ENCODE results near the gene NXPH4. TPM values are rescaled to one million over a fixed set of nuclear protein-coding genes. Genes with fewer than 3 reads are reported as not detected.

Gene NXPH4
- total and polyA plus RNA-seq, 2 donors (not counting 1 experiment from before 2014, with no cell fraction given), result 3.5 to 8.6 TPM

DNA sequence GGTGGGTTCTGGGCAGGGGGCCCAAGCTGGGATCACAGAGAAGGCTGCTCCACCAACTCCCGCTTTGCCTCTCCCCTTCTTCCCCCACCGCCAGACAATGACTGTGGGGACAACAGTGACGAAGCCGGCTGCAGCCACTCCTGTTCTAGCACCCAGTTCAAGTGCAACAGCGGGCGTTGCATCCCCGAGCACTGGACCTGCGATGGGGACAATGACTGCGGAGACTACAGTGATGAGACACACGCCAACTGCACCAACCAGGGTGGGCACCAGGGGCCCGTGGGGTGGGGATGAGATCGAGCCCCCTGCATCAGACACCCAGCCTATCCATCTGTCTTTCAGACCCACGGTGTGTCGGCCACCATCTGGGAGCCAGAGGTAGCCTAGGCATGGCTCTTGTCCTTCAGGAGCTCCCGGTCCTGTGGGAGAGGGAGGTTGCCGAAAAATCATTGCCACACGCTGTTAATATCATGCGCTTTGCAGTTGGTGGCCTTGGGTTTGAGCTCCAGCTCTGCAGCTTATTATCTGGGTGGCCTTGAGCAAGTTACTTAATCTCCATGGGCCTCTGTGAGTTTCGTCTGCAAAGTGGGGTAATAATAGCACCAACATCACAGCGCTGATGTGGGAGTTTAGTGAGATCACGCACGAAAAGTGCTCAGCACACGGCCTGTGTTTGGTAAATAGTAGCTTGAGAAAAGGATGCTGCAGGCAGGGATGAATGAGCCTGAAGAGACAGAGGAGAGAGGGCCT is 47.4 kb upstream of the NXPH4 start:
- ATAC-seq (ENCODE audit: low read depth) (no peak), DNase-seq (no peak)
- ChIA-PET CTCF (interaction anchor here (1.2 to 7.7 kb wide), 2 partner anchors 14 to 44 kb away, joined by 5 to 97 read pairs; partner anchors contain the start of gene LRP1), POLR2A (no interaction called here)
- H4K20me1 ChIP-seq (ENCODE audit: control insufficient read depth, insufficient read depth, low read length, poor library complexity, severe bottlenecking), result no peaks in the 10 kb centered on the region
- no peaks in the 10 kb centered on the region for H3K9me3 ChIP-seq (ENCODE audit: control extremely low read depth in 1 of 3, control insufficient read depth in 2 of 3, insufficient read depth in 1 of 3, low read length in 2 of 3)
- no peaks in the 10 kb centered on the region for H3K27me3 ChIP-seq (replicated peaks in 1 of 4; ENCODE audit: control extremely low read depth in 1 of 4, control insufficient read depth in 3 of 4, insufficient read depth in 4 of 4, low read length in 3 of 4)
- intact Hi-C loops (cut with micrococcal nuclease), result no loop called here
- Mint-ChIP-seq H3K9me3 (ENCODE audit: insufficient read depth) (no peaks in the 10 kb centered on the region), H3K27ac (no peak overlapping the region), H3K4me1 (no peaks in the 10 kb centered on the region), H3K4me3 (no peak overlapping the region), H3K27me3 (peaks cover 9% of the 10 kb centered on the region)
- no peak overlapping the region for H3K4me3 ChIP-seq (ENCODE audit: control extremely low read depth in 1 of 5, extremely low read depth in 1 of 5, insufficient read depth in 1 of 5, low read depth in 2 of 5, low read length in 4 of 5)
- no peaks in the 10 kb centered on the region for H3K79me2 ChIP-seq (ENCODE audit: control insufficient read depth, insufficient read depth, low read length)
- H3K4me2 ChIP-seq (replicated peaks; ENCODE audit: low read depth, low read length, poor library complexity, severe bottlenecking), result no peak overlapping the region
- H3K4me1 ChIP-seq (ENCODE audit: control insufficient read depth in 2 of 2, insufficient read depth in 2 of 2, low read length in 2 of 2), result no peaks in the 10 kb centered on the region
- no peak overlapping the region for H3K9ac ChIP-seq (ENCODE audit: low read length)
- H2AFZ ChIP-seq (ENCODE audit: insufficient read depth, low read depth, low read length, poor library complexity, severe bottlenecking), result no peak overlapping the region
- no peaks in the 10 kb centered on the region for H3K36me3 ChIP-seq (replicated peaks in 1 of 2; ENCODE audit: control extremely low read depth in 1 of 2, control insufficient read depth in 1 of 2, extremely low read depth in 1 of 2, insufficient read depth in 2 of 2, low read length in 1 of 2)
- no peak overlapping the region for H3K27ac ChIP-seq (ENCODE audit: low read length in 2 of 2)
- TF ChIP-seq EZH2 (IDR thresholded peaks at IDR 0.05; ENCODE audit: borderline replicate concordance, insufficient read depth, low read depth, low read length, poor library complexity, severe bottlenecking), result no peak
- 97% methylated on average over 21 of the region's 23 CpGs for WGBS (ENCODE audit: insufficient coverage)

DNA sequence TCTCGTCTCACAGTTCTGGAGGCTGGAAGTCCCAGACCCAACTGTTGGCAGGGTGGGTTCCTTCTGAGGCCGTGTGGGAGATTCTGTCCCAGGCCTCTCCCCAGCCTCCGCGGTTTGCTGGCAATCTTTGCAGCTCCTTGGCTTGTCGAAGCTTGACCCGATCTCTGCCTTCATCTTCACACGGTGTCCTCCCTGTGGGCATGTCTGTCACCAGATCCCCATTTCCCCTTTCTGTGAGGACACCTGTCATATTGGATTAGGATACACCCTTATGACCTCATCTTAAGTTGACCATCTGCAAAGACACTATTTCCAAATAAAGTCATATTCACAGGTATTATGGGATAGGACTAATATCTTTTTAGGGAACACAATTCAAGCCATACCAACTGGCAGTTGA is 46.6 kb upstream of the NXPH4 start:
- no peak overlapping the region for H3K4me3 ChIP-seq (ENCODE audit: control extremely low read depth in 1 of 5, extremely low read depth in 1 of 5, insufficient read depth in 1 of 5, low read depth in 2 of 5, low read length in 4 of 5)
- no peaks in the 10 kb centered on the region for H3K79me2 ChIP-seq (ENCODE audit: control insufficient read depth, insufficient read depth, low read length)
- H3K4me1 Mint-ChIP-seq, result no peaks in the 10 kb centered on the region
- no peak overlapping the region for H3K27ac Mint-ChIP-seq
- intact Hi-C loops (cut with micrococcal nuclease), result no loop called here
- POLR2A ChIA-PET, result no interaction called here
- no peak for TF ChIP-seq EZH2 (IDR thresholded peaks at IDR 0.05; ENCODE audit: borderline replicate concordance, insufficient read depth, low read depth, low read length, poor library complexity, severe bottlenecking)
- TF ChIP-seq, protein P1, sequence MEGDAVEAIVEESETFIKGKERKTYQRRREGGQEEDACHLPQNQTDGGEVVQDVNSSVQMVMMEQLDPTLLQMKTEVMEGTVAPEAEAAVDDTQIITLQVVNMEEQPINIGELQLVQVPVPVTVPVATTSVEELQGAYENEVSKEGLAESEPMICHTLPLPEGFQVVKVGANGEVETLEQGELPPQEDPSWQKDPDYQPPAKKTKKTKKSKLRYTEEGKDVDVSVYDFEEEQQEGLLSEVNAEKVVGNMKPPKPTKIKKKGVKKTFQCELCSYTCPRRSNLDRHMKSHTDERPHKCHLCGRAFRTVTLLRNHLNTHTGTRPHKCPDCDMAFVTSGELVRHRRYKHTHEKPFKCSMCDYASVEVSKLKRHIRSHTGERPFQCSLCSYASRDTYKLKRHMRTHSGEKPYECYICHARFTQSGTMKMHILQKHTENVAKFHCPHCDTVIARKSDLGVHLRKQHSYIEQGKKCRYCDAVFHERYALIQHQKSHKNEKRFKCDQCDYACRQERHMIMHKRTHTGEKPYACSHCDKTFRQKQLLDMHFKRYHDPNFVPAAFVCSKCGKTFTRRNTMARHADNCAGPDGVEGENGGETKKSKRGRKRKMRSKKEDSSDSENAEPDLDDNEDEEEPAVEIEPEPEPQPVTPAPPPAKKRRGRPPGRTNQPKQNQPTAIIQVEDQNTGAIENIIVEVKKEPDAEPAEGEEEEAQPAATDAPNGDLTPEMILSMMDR (IDR thresholded peaks at IDR 0.05), result no peak
- H3K4me3 Mint-ChIP-seq, result no peak overlapping the region
- 93% methylated on average over 6 of the region's 7 CpGs for WGBS (ENCODE audit: insufficient coverage)
- no peaks in the 10 kb centered on the region for H3K9me3 ChIP-seq (ENCODE audit: control extremely low read depth in 1 of 3, control insufficient read depth in 2 of 3, insufficient read depth in 1 of 3, low read length in 2 of 3)
- CTCF ChIA-PET, result interaction anchor here (1.1 to 7.7 kb wide), 2 partner anchors 13 to 45 kb away, joined by 3 to 97 read pairs; partner anchors contain the start of gene LRP1
- H3K4me2 ChIP-seq (replicated peaks; ENCODE audit: low read depth, low read length, poor library complexity, severe bottlenecking), result no peak overlapping the region
- no peak overlapping the region for H2AFZ ChIP-seq (ENCODE audit: insufficient read depth, low read depth, low read length, poor library complexity, severe bottlenecking)
- no peak for ATAC-seq (ENCODE audit: low read depth)
- H3K27me3 ChIP-seq (replicated peaks in 1 of 4; ENCODE audit: control extremely low read depth in 1 of 4, control insufficient read depth in 3 of 4, insufficient read depth in 4 of 4, low read length in 3 of 4), result no peaks in the 10 kb centered on the region
- H3K9ac ChIP-seq (ENCODE audit: low read length), result no peak overlapping the region
- no peak for DNase-seq
- H3K4me1 ChIP-seq (ENCODE audit: control insufficient read depth in 2 of 2, insufficient read depth in 2 of 2, low read length in 2 of 2), result no peaks in the 10 kb centered on the region
- H3K9me3 Mint-ChIP-seq (ENCODE audit: insufficient read depth), result no peaks in the 10 kb centered on the region
- H3K27me3 Mint-ChIP-seq, result peaks cover 3% of the 10 kb centered on the region
- H3K27ac ChIP-seq (ENCODE audit: low read length in 2 of 2), result no peak overlapping the region
- H3K36me3 ChIP-seq (replicated peaks in 1 of 2; ENCODE audit: control extremely low read depth in 1 of 2, control insufficient read depth in 1 of 2, extremely low read depth in 1 of 2, insufficient read depth in 2 of 2, low read length in 1 of 2), result no peaks in the 10 kb centered on the region
- no peaks in the 10 kb centered on the region for H4K20me1 ChIP-seq (ENCODE audit: control insufficient read depth, insufficient read depth, low read length, poor library complexity, severe bottlenecking)

Data from B cell (primary cell).